Breast epithelium (tissue), 3 donors: ENCODE measurements around the gene TNFSF11.

ENCODE experiments used
- CTCF ChIP-seq, 3 donors: fragments of 450-650 bp; IDR thresholded peaks; one replicate each; pipeline ENCODE4 v1.5.1; 2016 to 2017; ENCODE audit warnings: antibody characterized with exemption in 3 of 3, mild to moderate bottlenecking in 3 of 3, moderate library complexity in 3 of 3
- POLR2A ChIP-seq: fragments of 450-650 bp; IDR thresholded peaks from one replicate; pipeline ENCODE4 v1.6.1; 2016; ENCODE audit warnings: antibody characterized with exemption, mild to moderate bottlenecking, moderate library complexity
- POLR2AphosphoS5 ChIP-seq, 3 donors: sonication (generic); formaldehyde crosslinking; IDR thresholded peaks; one replicate each; pipeline ENCODE4 v1.6.1; 2017; ENCODE audit warnings: antibody characterized with exemption in 3 of 3

DNA sequence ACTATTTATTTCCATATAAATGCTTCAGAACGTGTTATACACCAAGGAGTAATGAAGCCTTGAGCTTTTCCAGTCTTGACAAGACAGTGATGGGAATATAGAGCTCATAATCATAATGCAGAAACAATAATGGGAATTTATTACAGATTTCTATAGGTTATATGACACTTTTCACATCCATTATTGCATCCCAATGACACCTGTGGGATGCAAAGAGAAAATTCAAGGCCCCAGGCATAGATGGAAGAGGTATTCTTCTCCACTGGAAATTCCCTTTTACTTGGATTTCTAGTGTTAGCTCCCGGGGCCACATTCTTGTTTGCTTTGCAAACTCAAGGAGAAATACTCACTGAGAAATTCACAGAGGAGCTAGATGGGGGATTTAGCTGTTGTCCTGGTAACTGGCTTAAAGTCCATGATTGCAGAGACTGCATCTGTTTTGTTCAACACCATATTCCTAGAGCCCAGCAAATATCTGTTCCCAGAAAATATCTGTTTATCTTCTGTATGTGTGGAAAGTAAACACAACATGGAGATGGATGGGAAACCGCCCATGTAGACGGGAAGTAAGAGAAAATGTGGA lies 30.6 kb upstream of the TNFSF11 start:
- TF ChIP-seq CTCF (IDR thresholded peaks at IDR 0.05) (no peak), POLR2AphosphoS5 (IDR thresholded peaks at IDR 0.05) (no peak), POLR2A (no peak)
